Calu3 (cell line): ENCODE data around the gene RAPGEF1. TPM values are rescaled to one million over a fixed set of nuclear protein-coding genes. Genes with fewer than 3 reads are reported as not detected.

ENCODE experiments used
- BruUV-seq: library from RNA; stranded (reverse); fragments of 400-500 nt; replicated peaks from 2 replicates; lab custom pipeline; 2021; lab: Mats Ljungman, UMichigan
- CTCF ChIA-PET: fragments of 300-600 bp; sonication (Branson Sonifier 250); formaldehyde crosslinking; loops from one replicate; lab custom pipeline; 2022; ENCODE audit warnings: antibody characterized with exemption; lab: Charles Lee
- DNase-seq: peaks from one replicate; pipeline ENCODE4 v3.0.0; 2022
- H3K27ac Mint-ChIP-seq: one replicate; pipeline ENCODE4 v1.8.0; 2022; ENCODE audit warnings: mixed read lengths; ENCODE audit not compliant: unreplicated experiment
- H3K27me3 Mint-ChIP-seq: one replicate; pipeline ENCODE4 v1.8.0; 2022; ENCODE audit warnings: mixed read lengths; ENCODE audit not compliant: unreplicated experiment
- H3K36me3 Mint-ChIP-seq: one replicate; pipeline ENCODE4 v1.8.0; 2022; ENCODE audit warnings: mild to moderate bottlenecking, moderate library complexity, mixed read lengths; ENCODE audit not compliant: insufficient read depth, unreplicated experiment
- H3K4me1 Mint-ChIP-seq: one replicate; pipeline ENCODE4 v1.8.0; 2022; ENCODE audit warnings: mild to moderate bottlenecking, low read depth, mixed read lengths; ENCODE audit not compliant: unreplicated experiment
- H3K4me3 Mint-ChIP-seq: one replicate; pipeline ENCODE4 v1.8.0; 2022; ENCODE audit warnings: mild to moderate bottlenecking, low read depth, moderate library complexity, mixed read lengths; ENCODE audit not compliant: unreplicated experiment
- H3K9me3 Mint-ChIP-seq: one replicate; pipeline ENCODE4 v1.8.0; 2022; ENCODE audit warnings: low read depth, mixed read lengths; ENCODE audit not compliant: unreplicated experiment
- CTCF ChIP-seq: fragments of 200-600 bp; IDR thresholded peaks from one replicate; pipeline ENCODE4 v1.8.0; 2022; ENCODE audit warnings: antibody characterized with exemption; ENCODE audit not compliant: unreplicated experiment
- intact Hi-C: fragments of 100-400 bp; cut with micrococcal nuclease; formaldehyde crosslinking; loops from one replicate; pipeline ENCODE4 v1.10.0; 2022; ENCODE audit not compliant: unreplicated experiment
- total RNA-seq: library from RNA; stranded (reverse); gene quantifications from 2 replicates; pipeline ENCODE4 v1.2.3, GENCODE V29; 2022

The RAPGEF1 gene
- total RNA-seq, 1 experiment from 2014 or later, result 32.5 TPM

DNA sequence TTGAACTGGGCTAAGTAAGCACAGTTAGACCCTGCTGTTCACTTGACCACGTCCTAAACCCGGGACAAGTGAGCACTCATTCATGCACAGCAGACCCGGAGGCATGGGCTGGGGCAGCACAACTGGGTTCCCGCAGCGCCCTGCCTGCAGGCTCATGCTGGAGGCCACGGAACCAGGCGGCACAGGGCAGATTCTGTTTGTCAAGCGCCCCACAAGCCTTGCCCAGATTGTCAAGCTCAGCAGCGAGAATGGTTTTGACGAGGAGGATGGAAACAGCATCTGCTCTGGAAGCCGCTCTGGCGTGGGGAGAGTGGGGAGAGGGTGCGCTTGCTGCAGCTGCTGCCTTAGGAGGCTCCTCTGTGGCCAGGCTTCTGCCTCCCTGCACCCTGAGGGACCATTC lies 161.9 kb downstream of the RAPGEF1 start:
- CTCF ChIA-PET, result no interaction called here
- no TSS peak for BruUV-seq
- Mint-ChIP-seq H3K36me3 (no peaks in the 10 kb centered on the region), H3K9me3 (no peaks in the 10 kb centered on the region), H3K27ac (no peak overlapping the region), H3K4me1 (no peaks in the 10 kb centered on the region), H3K4me3 (no peak overlapping the region), H3K27me3 (no peaks in the 10 kb centered on the region)
- intact Hi-C loops, result no loop called here
- no peak for TF ChIP-seq CTCF
- DNase-seq, result no peak

- H3K4me1 Mint-ChIP-seq, result no peaks in the 10 kb centered on the region
- no peak for DNase-seq
- H3K27me3 Mint-ChIP-seq, result no peaks in the 10 kb centered on the region
- no peak for TF ChIP-seq CTCF
- intact Hi-C loops, result no loop called here
- no peak overlapping the region for H3K4me3 Mint-ChIP-seq
- no peak overlapping the region for H3K27ac Mint-ChIP-seq
- H3K36me3 Mint-ChIP-seq, result no peaks in the 10 kb centered on the region
- no TSS peak for BruUV-seq
- CTCF ChIA-PET, result interaction anchor here (0.6 to 0.8 kb wide), 2 partner anchors 81 to 114 kb away, joined by 3 to 6 read pairs; no protein-coding TSS in a partner anchor
- H3K9me3 Mint-ChIP-seq, result no peaks in the 10 kb centered on the region
Observed at GRCh38 chr9:131577005-131578000, 162.6 kb downstream of the RAPGEF1 start.

DNA sequence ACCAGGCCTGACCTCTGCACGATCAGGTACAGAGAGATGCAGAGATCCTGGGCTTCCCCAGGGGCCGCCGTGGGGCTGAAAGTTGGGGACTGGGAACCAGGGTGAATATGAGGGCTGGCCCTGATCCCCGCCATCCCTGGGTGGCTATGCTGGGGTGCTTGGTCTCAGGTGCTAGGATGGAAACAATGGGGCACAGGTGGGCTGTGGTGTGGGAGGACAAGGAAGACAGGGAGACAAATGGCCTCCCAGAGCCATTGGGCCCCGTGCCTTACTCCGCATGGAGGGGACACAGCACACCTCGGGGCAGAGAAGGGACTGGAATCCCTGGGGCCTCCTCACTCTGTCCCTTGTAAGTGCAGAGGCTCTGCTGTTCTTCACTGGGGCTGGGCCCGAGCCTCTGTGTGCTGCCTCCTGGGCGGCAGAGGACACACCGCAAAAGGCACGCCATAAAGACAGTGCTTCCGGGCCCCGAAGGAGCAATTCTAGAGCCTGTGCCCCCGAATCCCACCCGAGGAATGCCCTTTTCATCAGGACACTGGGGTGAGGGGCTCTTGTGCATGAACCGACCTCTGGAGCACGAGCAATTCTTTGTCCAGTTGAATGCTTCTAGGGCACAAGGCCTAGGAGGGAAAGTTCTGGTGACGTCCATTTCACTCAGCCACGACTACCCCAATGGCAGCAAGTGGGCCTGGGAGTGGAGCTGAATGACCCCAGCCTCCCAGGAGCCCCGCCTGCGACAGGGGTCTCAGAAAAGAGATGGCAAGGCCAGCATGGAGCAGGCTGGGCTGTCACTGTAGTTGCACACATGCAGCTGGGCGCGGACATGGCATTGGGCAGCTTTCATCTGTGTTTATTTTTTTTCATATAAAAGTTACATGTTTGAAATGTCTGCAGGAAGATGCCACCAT lies 163.7 kb downstream of the RAPGEF1 start:
- no peak overlapping the region for H3K4me3 Mint-ChIP-seq
- no TSS peak for BruUV-seq
- no peak overlapping the region for H3K27ac Mint-ChIP-seq
- H3K27me3 Mint-ChIP-seq, result no peaks in the 10 kb centered on the region
- CTCF ChIA-PET, result interaction anchor here (0.6 to 0.8 kb wide), 2 partner anchors 82 to 112 kb away, joined by 3 to 6 read pairs; no protein-coding TSS in a partner anchor
- TF ChIP-seq CTCF, result no peak
- H3K4me1 Mint-ChIP-seq, result no peaks in the 10 kb centered on the region
- H3K36me3 Mint-ChIP-seq, result no peaks in the 10 kb centered on the region
- intact Hi-C loops, result no loop called here
- no peaks in the 10 kb centered on the region for H3K9me3 Mint-ChIP-seq
- no peak for DNase-seq
